Endothelial cell of umbilical vein (primary cell): ENCODE data around the gene DBT. TPM values are rescaled to one million over a fixed set of nuclear protein-coding genes. Genes with fewer than 3 reads are reported as not detected.

Experiments
- BruUV-seq: library from RNA; stranded (reverse); fragments of 400-500 nt; replicated peaks from 2 replicates; lab custom pipeline; 2021; lab: Mats Ljungman, UMichigan
- CTCF ChIA-PET: fragments of 300-600, 350-600 bp; sonication (Branson Sonifier 250); formaldehyde crosslinking; loops from one replicate; lab custom pipeline; 2021; ENCODE audit warnings: antibody characterized with exemption, inconsistent platforms; lab: Charles Lee
- POLR2A ChIA-PET: fragments of 300-600, 350-600 bp; sonication (Branson Sonifier 250); formaldehyde crosslinking; loops from one replicate; lab custom pipeline; 2021; ENCODE audit warnings: antibody characterized with exemption, inconsistent platforms; lab: Charles Lee
- DNase-seq: peaks from one replicate; pipeline ENCODE4 v3.0.0-alpha.2; 2011; ENCODE audit warnings: low read depth, low spot score
- FAIRE-seq: peaks from 2 replicates; lab custom pipeline; 2011; peaks lifted over from hg19 to GRCh38; lab: Jason Lieb, UNC
- H2AFZ ChIP-seq: 2 replicates; pipeline ENCODE4 v1.6.0; 2012; ENCODE audit warnings: low read depth, low read length, control low read depth, inconsistent platforms
- H3K27ac ChIP-seq: 2 replicates; pipeline ENCODE4 v1.5.1; 2011; ENCODE audit warnings: low read depth, mild to moderate bottlenecking, control low read depth, low read length, moderate library complexity; ENCODE audit not compliant: insufficient read depth
- H3K27me3 ChIP-seq, 2 experiments: 2 replicates each; pipeline versions ENCODE4 v1.6.0 to v1.6.1; 2011; ENCODE audit warnings: low read length in 2 of 2, mixed read lengths in 1 of 2; ENCODE audit not compliant: control insufficient read depth in 2 of 2, insufficient read depth in 2 of 2
- H3K36me3 ChIP-seq, 2 experiments: 2 replicates in 1 of 2; 3 replicates in 1 of 2; pipeline ENCODE4 v1.5.1; 2011; ENCODE audit warnings: low read length in 2 of 2, mild to moderate bottlenecking in 1 of 2, moderate library complexity in 1 of 2; ENCODE audit not compliant: control insufficient read depth in 2 of 2, insufficient read depth in 2 of 2; ENCODE audit errors: extremely low read depth in 1 of 2
- H3K4me1 ChIP-seq: 3 replicates; pipeline ENCODE4 v1.5.1; 2011; ENCODE audit warnings: mild to moderate bottlenecking, low read length; ENCODE audit not compliant: control insufficient read depth, insufficient read depth; ENCODE audit errors: extremely low read depth
- H3K4me2 ChIP-seq: 2 replicates; pipeline ENCODE4 v1.6.1; 2011; ENCODE audit warnings: low read length, control low read depth, mixed read lengths; ENCODE audit not compliant: insufficient read depth
- H3K4me3 ChIP-seq, 3 experiments: fragments of 200-600 bp in 1 of 3; sonication (generic), shearing (Covaris generic) in 1 of 3; replicated peaks in 1 of 3; 2 replicates each; pipeline ENCODE4 v1.5.1; 2011 to 2016; ENCODE audit warnings: control low read depth in 3 of 3, low read length in 3 of 3, mild to moderate bottlenecking in 2 of 3, inconsistent platforms in 1 of 3, low read depth in 1 of 3, moderate library complexity in 1 of 3; ENCODE audit not compliant: insufficient read depth in 1 of 3
- H3K79me2 ChIP-seq: 2 replicates; pipeline ENCODE4 v1.6.0; 2012; ENCODE audit warnings: low read length, inconsistent platforms; ENCODE audit not compliant: control insufficient read depth, insufficient read depth
- H3K9ac ChIP-seq: replicated peaks from 2 replicates; pipeline ENCODE3; 2011; ENCODE audit warnings: low read length, control low read depth; ENCODE audit not compliant: insufficient read depth; ENCODE audit errors: extremely low read depth
- H3K9me1 ChIP-seq: replicated peaks from 3 replicates; pipeline ENCODE4 v1.6.0; 2011; ENCODE audit warnings: mild to moderate bottlenecking, low read length; ENCODE audit not compliant: control insufficient read depth, insufficient read depth; ENCODE audit errors: extremely low read depth
- H3K9me3 ChIP-seq: replicated peaks from 2 replicates; pipeline ENCODE4 v1.5.1; 2012; ENCODE audit warnings: low read length, inconsistent platforms; ENCODE audit not compliant: control insufficient read depth, insufficient read depth
- H4K20me1 ChIP-seq: replicated peaks from 2 replicates; pipeline ENCODE3; 2011; ENCODE audit warnings: mild to moderate bottlenecking, low read length; ENCODE audit not compliant: control insufficient read depth, insufficient read depth; ENCODE audit errors: extremely low read depth
- EZH2 ChIP-seq: IDR thresholded peaks from 2 replicates; pipeline ENCODE4 v1.6.1; 2012; ENCODE audit warnings: borderline replicate concordance, low read depth, mild to moderate bottlenecking, moderate library complexity, low read length, inconsistent platforms; ENCODE audit not compliant: severe bottlenecking
- FOS ChIP-seq: IDR thresholded peaks from 2 replicates; pipeline ENCODE4 v1.6.1; 2011; ENCODE audit warnings: mild to moderate bottlenecking, low read length, moderate library complexity, borderline replicate concordance; ENCODE audit not compliant: insufficient read depth
- GATA2 ChIP-seq: IDR thresholded peaks from 2 replicates; pipeline ENCODE4 v1.7.0; 2011; ENCODE audit warnings: low read depth, mild to moderate bottlenecking, moderate library complexity, mixed read lengths, low read length; ENCODE audit not compliant: insufficient read length, insufficient read depth
- JUN ChIP-seq: IDR thresholded peaks from 2 replicates; pipeline ENCODE4 v1.6.1; 2011; ENCODE audit warnings: borderline replicate concordance, low read depth; ENCODE audit not compliant: insufficient read length, insufficient read depth
- POLR2A ChIP-seq: IDR thresholded peaks from 2 replicates; pipeline ENCODE4 v1.6.1; 2012; ENCODE audit warnings: low read depth, mild to moderate bottlenecking, control low read depth, low read length
- POLR2AphosphoS5 ChIP-seq: IDR thresholded peaks from 2 replicates; pipeline ENCODE4 v1.6.1; 2012; ENCODE audit warnings: low read depth, mild to moderate bottlenecking, control low read depth, low read length, moderate library complexity; ENCODE audit not compliant: insufficient read depth
- dilution Hi-C: fragments of 300-500 bp; cut with MboI; formaldehyde crosslinking; loops from one replicate; pipeline ENCODE4 v1.15.0; 2019; ENCODE audit warnings: low sequenced_read_pairs; ENCODE audit not compliant: extremely low pct_ligation_motif_present
- intact Hi-C: fragments of 100-400 bp; cut with micrococcal nuclease; formaldehyde crosslinking; loops from one replicate; pipeline ENCODE4 v1.10.0; 2022
- polyA plus RNA-seq, 4 experiments: library from polyadenylated mRNA; depleted of rRNA in 3 of 4; stranded (reverse) in 3 of 4; unstranded in 1 of 4; fragments of >200 nt; gene quantifications; 2 replicates each; pipeline versions ENCODE4 v1.2.1 to v1.2.3, GENCODE V29; 2011 to 2012; ENCODE audit warnings: missing spikeins in 1 of 4
- total RNA-seq: library from RNA; stranded (reverse); gene quantifications from 2 replicates; pipeline ENCODE4 v1.2.3, GENCODE V29; 2021
- TF ChIP-seq, protein P1 (sequence below), 2 donors: IDR thresholded peaks; 1 replicate in 1 of 2; 2 replicates in 1 of 2; pipeline ENCODE4 v1.5.1; 2011; ENCODE audit warnings: low read length in 2 of 2, mild to moderate bottlenecking in 2 of 2, moderate library complexity in 2 of 2, control low read depth in 1 of 2, inconsistent platforms in 1 of 2, low read depth in 1 of 2; ENCODE audit not compliant: insufficient read depth in 1 of 2; ENCODE audit errors: extremely low read depth in 1 of 2
- TF ChIP-seq, protein P2 (sequence below): IDR thresholded peaks from 2 replicates; pipeline ENCODE4 v1.6.1; 2011; ENCODE audit not compliant: insufficient read depth, insufficient read length

Gene DBT
- total and polyA plus RNA-seq, 2 donors (not counting 3 experiments of a cell fraction or from before 2014, with no cell fraction given) = 1.6 to 7.9 TPM

DNA sequence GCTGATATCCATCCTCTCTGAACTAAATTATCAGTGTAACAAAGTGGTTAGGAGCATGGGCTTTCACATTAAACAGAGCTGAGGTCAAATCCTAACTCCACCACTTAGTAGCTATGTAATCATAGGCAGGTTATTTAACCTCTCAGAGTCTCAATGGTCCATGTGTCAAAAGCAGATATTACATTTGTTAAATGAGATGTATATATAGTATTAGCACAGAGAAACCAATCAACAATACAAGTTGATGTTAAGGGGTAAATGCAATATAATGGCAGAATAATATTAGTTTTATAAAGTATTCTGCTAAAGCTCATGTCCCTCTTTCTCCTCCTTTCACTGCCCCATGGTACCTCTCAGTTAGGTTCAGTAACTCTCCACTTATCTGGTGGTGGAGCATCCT is 27.2 kb downstream of the DBT start:
- Histone ChIP-seq H3K9me1 (peaks cover 2% of the 10 kb centered on the region), H3K36me3 (peaks cover 0 to 3% of the 10 kb centered on the region in 2 experiments), H3K4me1 (no peaks in the 10 kb centered on the region), H3K4me2 (no peak overlapping the region), H3K9me3 (no peaks in the 10 kb centered on the region), H3K4me3 (no peak overlapping the region), H2AFZ (no peak overlapping the region), H3K9ac (no peak overlapping the region), H3K27ac (no peak overlapping the region), H4K20me1 (no peaks in the 10 kb centered on the region), H3K27me3 (no peaks in the 10 kb centered on the region), H3K79me2 (no peaks in the 10 kb centered on the region)
- BruUV-seq = no TSS peak
- DNase-seq (no peak), FAIRE-seq (no peak)
- ChIA-PET POLR2A (no interaction called here), CTCF (interaction anchor here (0.9 to 1.4 kb wide), 5 partner anchors 9 to 237 kb away, joined by 3 to 8 read pairs (median 3); no protein-coding TSS in a partner anchor)
- intact Hi-C loops = loop anchor here (10.0 kb wide), 1 partner anchor 58 kb away; no protein-coding TSS in a partner anchor
- dilution Hi-C loops = no loop called here
- TF ChIP-seq POLR2A (no peak), GATA2 (no peak), POLR2AphosphoS5 (no peak), JUN (no peak), FOS (no peak), EZH2 (no peak)
- TF ChIP-seq, protein P1, sequence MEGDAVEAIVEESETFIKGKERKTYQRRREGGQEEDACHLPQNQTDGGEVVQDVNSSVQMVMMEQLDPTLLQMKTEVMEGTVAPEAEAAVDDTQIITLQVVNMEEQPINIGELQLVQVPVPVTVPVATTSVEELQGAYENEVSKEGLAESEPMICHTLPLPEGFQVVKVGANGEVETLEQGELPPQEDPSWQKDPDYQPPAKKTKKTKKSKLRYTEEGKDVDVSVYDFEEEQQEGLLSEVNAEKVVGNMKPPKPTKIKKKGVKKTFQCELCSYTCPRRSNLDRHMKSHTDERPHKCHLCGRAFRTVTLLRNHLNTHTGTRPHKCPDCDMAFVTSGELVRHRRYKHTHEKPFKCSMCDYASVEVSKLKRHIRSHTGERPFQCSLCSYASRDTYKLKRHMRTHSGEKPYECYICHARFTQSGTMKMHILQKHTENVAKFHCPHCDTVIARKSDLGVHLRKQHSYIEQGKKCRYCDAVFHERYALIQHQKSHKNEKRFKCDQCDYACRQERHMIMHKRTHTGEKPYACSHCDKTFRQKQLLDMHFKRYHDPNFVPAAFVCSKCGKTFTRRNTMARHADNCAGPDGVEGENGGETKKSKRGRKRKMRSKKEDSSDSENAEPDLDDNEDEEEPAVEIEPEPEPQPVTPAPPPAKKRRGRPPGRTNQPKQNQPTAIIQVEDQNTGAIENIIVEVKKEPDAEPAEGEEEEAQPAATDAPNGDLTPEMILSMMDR (IDR thresholded peaks at IDR 0.05; ENCODE audit: extremely low read depth in 1 of 2, insufficient read depth in 1 of 2, low read depth in 1 of 2, low read length in 2 of 2) = no peak
- TF ChIP-seq, protein P2, sequence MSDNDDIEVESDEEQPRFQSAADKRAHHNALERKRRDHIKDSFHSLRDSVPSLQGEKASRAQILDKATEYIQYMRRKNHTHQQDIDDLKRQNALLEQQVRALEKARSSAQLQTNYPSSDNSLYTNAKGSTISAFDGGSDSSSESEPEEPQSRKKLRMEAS = no peak
